Putamen (tissue), 1 donor: Measurements from ENCODE around the gene CRTC1.

Source experiments
- DNase-seq: peaks from one replicate; pipeline ENCODE4 v3.0.0-alpha.2; 2016; ENCODE audit warnings: low spot score

CRTC1 gene

GRCh38 chr19:18784786-18785120, 101.3 kb downstream of the CRTC1 start:
- DNase-seq: no peak

GRCh38 chr19:18785179-18786124, 102.0 kb downstream of the CRTC1 start:
- no peak for DNase-seq

- DNase-seq: no peak
Observed at GRCh38 chr19:18788529-18789421, 105.3 kb downstream of the CRTC1 start.

GRCh38 chr19:18789422-18789869, 106.0 kb downstream of the CRTC1 start:
- no peak for DNase-seq

- no peak for DNase-seq
Observed at GRCh38 chr19:18789883-18790565, 106.5 kb downstream of the CRTC1 start.

GRCh38 chr19:18790566-18791314, 107.3 kb downstream of the CRTC1 start, which contains the start of gene COMP:
Gene COMP, minus strand, starts transcription at chr19:18791305. Its CDS starts 36 bp downstream, at chr19:18791269.
- DNase-seq: no peak

- DNase-seq: no peak
Observed at GRCh38 chr19:18791315-18791678, 107.8 kb downstream of the CRTC1 start.

GRCh38 chr19:18792661-18793060, 109.2 kb downstream of the CRTC1 start:
- DNase-seq: no peak

GRCh38 chr19:18793144-18794028, 109.9 kb downstream of the CRTC1 start:
- DNase-seq: no peak

- DNase-seq: no peak
Observed at GRCh38 chr19:18794029-18794313, 110.5 kb downstream of the CRTC1 start.

GRCh38 chr19:18794692-18795091, 111.2 kb downstream of the CRTC1 start:
- DNase-seq: no peak

GRCh38 chr19:18795540-18795939, 112.1 kb downstream of the CRTC1 start:
- no peak for DNase-seq

- DNase-seq: no peak
Observed at GRCh38 chr19:18796239-18796638, 112.8 kb downstream of the CRTC1 start.

- no peak for DNase-seq
Observed at GRCh38 chr19:18798384-18799352, 115.2 kb downstream of the CRTC1 start.

- no peak for DNase-seq
Observed at GRCh38 chr19:18799389-18799970, 116.0 kb downstream of the CRTC1 start.

- DNase-seq: no peak
Observed at GRCh38 chr19:18800079-18800478, 116.6 kb downstream of the CRTC1 start.

- DNase-seq: no peak
Observed at GRCh38 chr19:18800636-18801035, 117.2 kb downstream of the CRTC1 start.

- no peak for DNase-seq
Observed at GRCh38 chr19:18802354-18802753, 118.9 kb downstream of the CRTC1 start.

- DNase-seq: no peak
Observed at GRCh38 chr19:18803550-18804138, 120.2 kb downstream of the CRTC1 start.
